SIG-M5 (cell line): ENCODE results near the gene KCNIP4.

ENCODE experiments used
- DNase-seq: peaks from one replicate; lab custom pipeline; 2025; lab: John Stamatoyannopoulos, UW

Gene KCNIP4

GRCh38 chr4:21845663-21846062 lies 102.9 kb downstream of the KCNIP4 start:
- no peak for DNase-seq

- no peak for DNase-seq
Observed at GRCh38 chr4:21835712-21836111, 112.9 kb downstream of the KCNIP4 start.

- DNase-seq: no peak
Observed at GRCh38 chr4:21830272-21830671, 118.3 kb downstream of the KCNIP4 start.

GRCh38 chr4:21827575-21827974 lies 121.0 kb downstream of the KCNIP4 start:
- no peak for DNase-seq

- DNase-seq: no peak
Observed at GRCh38 chr4:21826071-21826470, 122.5 kb downstream of the KCNIP4 start.

- DNase-seq: no peak
Observed at GRCh38 chr4:21819086-21819485, 129.5 kb downstream of the KCNIP4 start.

- no peak for DNase-seq
Observed at GRCh38 chr4:21815651-21816377, 132.8 kb downstream of the KCNIP4 start.

GRCh38 chr4:21811565-21811964 lies 137.0 kb downstream of the KCNIP4 start:
- DNase-seq: no peak

- no peak for DNase-seq
Observed at GRCh38 chr4:21806991-21807390, 141.6 kb downstream of the KCNIP4 start.

- DNase-seq: no peak
Observed at GRCh38 chr4:21802406-21802805, 146.2 kb downstream of the KCNIP4 start.

- DNase-seq: no peak
Observed at GRCh38 chr4:21801661-21802385, 146.7 kb downstream of the KCNIP4 start.

GRCh38 chr4:21795091-21795490 lies 153.5 kb downstream of the KCNIP4 start:
- DNase-seq: no peak

GRCh38 chr4:21792736-21793135 lies 155.8 kb downstream of the KCNIP4 start:
- DNase-seq: no peak

- no peak for DNase-seq
Observed at GRCh38 chr4:21790438-21791029, 158.0 kb downstream of the KCNIP4 start.

- no peak for DNase-seq
Observed at GRCh38 chr4:21780148-21780547, 168.4 kb downstream of the KCNIP4 start.

- no peak for DNase-seq
Observed at GRCh38 chr4:21778702-21779101, 169.9 kb downstream of the KCNIP4 start.

- no peak for DNase-seq
Observed at GRCh38 chr4:21775703-21776102, 172.9 kb downstream of the KCNIP4 start.

- no peak for DNase-seq
Observed at GRCh38 chr4:21769404-21770147, 179.0 kb downstream of the KCNIP4 start.

- no peak for DNase-seq
Observed at GRCh38 chr4:21768349-21769310, 179.9 kb downstream of the KCNIP4 start.

- DNase-seq: no peak
Observed at GRCh38 chr4:21765810-21766407, 182.7 kb downstream of the KCNIP4 start.

GRCh38 chr4:21763855-21764254 lies 184.7 kb downstream of the KCNIP4 start:
- no peak for DNase-seq
